Muscle of back (tissue), 11 donors: ENCODE data around the gene SMIM28. TPM values are rescaled to one million over a fixed set of nuclear protein-coding genes. Genes with fewer than 3 reads are reported as not detected.
A peak's percentile ranks its signal among the peaks of the same experiment; 100 is the strongest.

Source experiments
- DNase-seq, 3 donors: peaks; one replicate each; pipeline versions ENCODE4 v3.0.0 to v3.0.0-alpha.2; 2013
- polyA plus RNA-seq, 10 donors: library from polyadenylated mRNA; unstranded; fragments of 120-200 nt; gene quantifications; one replicate each; pipeline ENCODE4 v1.2.1, GENCODE V29; 2013; ENCODE audit not compliant: insufficient read length in 10 of 10

Gene SMIM28
- polyA plus RNA-seq, 10 donors = not detected

GRCh38 chr6:138374230-138374629, 3.5 kb upstream of the SMIM28 start:
- no peak for DNase-seq

- DNase-seq = no peak
Observed at GRCh38 chr6:138374815-138375214, 2.9 kb upstream of the SMIM28 start.

- no peak for DNase-seq
Observed at GRCh38 chr6:138377042-138377441, 663 bp upstream of the SMIM28 start.

- DNase-seq = no peak
Observed at GRCh38 chr6:138378463-138378862, 758 bp downstream of the SMIM28 start.

- no peak for DNase-seq
Observed at GRCh38 chr6:138382498-138383265, 5.0 kb downstream of the SMIM28 start.

- DNase-seq = no peak
Observed at GRCh38 chr6:138383776-138384175, 6.1 kb downstream of the SMIM28 start.

GRCh38 chr6:138386897-138387296, 9.2 kb downstream of the SMIM28 start:
- DNase-seq = no peak

GRCh38 chr6:138387577-138388368, 10.1 kb downstream of the SMIM28 start:
- no peak for DNase-seq

- no peak for DNase-seq
Observed at GRCh38 chr6:138389551-138389950, 11.8 kb downstream of the SMIM28 start.

GRCh38 chr6:138393871-138394783, 16.4 kb downstream of the SMIM28 start:
- DNase-seq = no peak

- DNase-seq = no peak
Observed at GRCh38 chr6:138396709-138397108, 19.0 kb downstream of the SMIM28 start.

- no peak for DNase-seq
Observed at GRCh38 chr6:138397128-138398122, 19.7 kb downstream of the SMIM28 start.

GRCh38 chr6:138400326-138400725, 22.6 kb downstream of the SMIM28 start:
- DNase-seq = no peak

GRCh38 chr6:138401960-138402837, 24.5 kb downstream of the SMIM28 start:
- DNase-seq = no peak

GRCh38 chr6:138402838-138403187, 25.1 kb downstream of the SMIM28 start:
- no peak for DNase-seq

- peak; percentile 19 to 64 (median 26) for DNase-seq
Observed at GRCh38 chr6:138403324-138403800, 25.7 kb downstream of the SMIM28 start.

- peak; percentile 80 to 94 (median 89) for DNase-seq
Observed at GRCh38 chr6:138403801-138404665, 26.3 kb downstream of the SMIM28 start, which contains the start of gene HEBP2. TSS of gene HEBP2 (plus strand) at chr6:138404223. CDS start at chr6:138404496, 273 bp downstream.

GRCh38 chr6:138404666-138405337, 27.1 kb downstream of the SMIM28 start:
- peak in 2 of 3 donors; percentile 22 to 73 for DNase-seq
